ENCODE data around the gene TSPAN3. TPM values are rescaled to one million over a fixed set of nuclear protein-coding genes. Genes with fewer than 3 reads are reported as not detected.

Gene TSPAN3
- polyA plus RNA-seq, 1 donor from 2014 or later, result 471 TPM

- Mint-ChIP-seq H3K4me1 (peaks cover 2 to 16% (median 8%) of the 10 kb centered on the region in 3 donors), H3K27ac (no peak overlapping the region), H3K36me3 (peaks cover 2% of the 10 kb centered on the region), H3K27me3 (no peaks in the 10 kb centered on the region), H3K9me3 (no peaks in the 10 kb centered on the region), H3K4me3 (no peak overlapping the region)
Measured at GRCh38 chr15:77096541-77096940, 25.6 kb upstream of the TSPAN3 start.

- no peaks in the 10 kb centered on the region for H3K27me3 Mint-ChIP-seq
- peaks cover 2% of the 10 kb centered on the region for H3K36me3 Mint-ChIP-seq
- no peak overlapping the region for H3K4me3 Mint-ChIP-seq
- H3K4me1 Mint-ChIP-seq, result peaks cover 2 to 16% (median 8%) of the 10 kb centered on the region in 3 donors
- no peak overlapping the region for H3K27ac Mint-ChIP-seq
- no peaks in the 10 kb centered on the region for H3K9me3 Mint-ChIP-seq
Measured at GRCh38 chr15:77096138-77096537, 25.2 kb upstream of the TSPAN3 start.

GRCh38 chr15:77094397-77095030 is 23.6 kb upstream of the TSPAN3 start:
- H3K36me3 Mint-ChIP-seq, result peaks cover 2% of the 10 kb centered on the region
- no peaks in the 10 kb centered on the region for H3K27me3 Mint-ChIP-seq
- H3K4me3 Mint-ChIP-seq, result no peak overlapping the region
- H3K4me1 Mint-ChIP-seq, result peaks cover 0 to 16% (median 0%) of the 10 kb centered on the region in 3 donors
- no peaks in the 10 kb centered on the region for H3K9me3 Mint-ChIP-seq
- H3K27ac Mint-ChIP-seq, result peak overlapping the region in 1 of 3 donors; percentile 23

DNA sequence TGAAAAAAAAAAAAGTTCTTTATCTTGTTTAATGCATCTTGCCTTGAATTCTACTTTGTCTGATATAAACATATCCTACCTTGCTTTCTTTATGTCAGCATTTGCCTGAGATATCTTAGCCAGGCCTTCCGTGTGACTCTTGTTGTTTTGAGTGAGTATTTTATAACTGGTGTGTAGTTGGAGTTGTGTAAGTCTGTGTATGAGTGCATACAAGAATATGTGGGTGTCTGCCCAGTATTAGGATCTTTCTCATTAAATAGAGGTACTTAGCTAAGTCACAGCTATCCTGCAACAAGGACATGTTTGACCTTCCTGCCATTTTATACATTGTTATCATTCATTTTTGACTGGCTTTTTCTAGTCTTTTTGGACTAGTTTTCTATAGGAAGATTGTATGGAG is 22.5 kb upstream of the TSPAN3 start:
- H3K36me3 Mint-ChIP-seq, result peaks cover 2% of the 10 kb centered on the region
- peaks cover 0 to 19% (median 0%) of the 10 kb centered on the region in 3 donors for H3K4me1 Mint-ChIP-seq
- no peak overlapping the region for H3K27ac Mint-ChIP-seq
- H3K27me3 Mint-ChIP-seq, result no peaks in the 10 kb centered on the region
- H3K9me3 Mint-ChIP-seq, result no peaks in the 10 kb centered on the region
- H3K4me3 Mint-ChIP-seq, result no peak overlapping the region

DNA sequence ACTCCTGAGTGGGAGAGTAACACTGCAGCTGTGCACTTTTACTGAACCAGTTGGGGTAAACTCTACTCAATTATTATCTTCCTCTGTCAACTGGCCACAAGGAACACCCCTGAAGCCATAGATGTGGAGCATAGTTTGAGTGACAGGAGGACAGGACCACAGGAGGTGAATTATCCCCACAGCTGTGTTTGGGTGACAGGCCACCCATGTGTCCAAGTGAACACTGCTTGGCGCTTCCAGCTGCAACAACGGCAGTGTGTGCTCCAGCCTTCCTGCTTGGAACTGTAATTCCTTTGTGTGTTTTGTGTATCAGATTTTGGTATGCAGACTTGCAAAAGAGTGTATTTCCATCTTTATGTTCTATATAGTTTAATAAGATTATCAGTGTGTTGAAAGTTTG is 20.2 kb upstream of the TSPAN3 start:
- no peaks in the 10 kb centered on the region for H3K9me3 Mint-ChIP-seq
- peaks cover 2% of the 10 kb centered on the region for H3K36me3 Mint-ChIP-seq
- H3K27ac Mint-ChIP-seq, result no peak overlapping the region
- peaks cover under 1 to 17% (median 2%) of the 10 kb centered on the region in 3 donors for H3K4me1 Mint-ChIP-seq
- no peak overlapping the region for H3K4me3 Mint-ChIP-seq
- H3K27me3 Mint-ChIP-seq, result no peaks in the 10 kb centered on the region

- Mint-ChIP-seq H3K4me1 (peaks cover 27 to 44% (median 31%) of the 10 kb centered on the region in 3 donors), H3K27ac (peak overlapping the region in 1 of 3 donors; percentile 21), H3K9me3 (no peaks in the 10 kb centered on the region), H3K4me3 (no peak overlapping the region), H3K27me3 (no peaks in the 10 kb centered on the region), H3K36me3 (no peaks in the 10 kb centered on the region)
Measured at GRCh38 chr15:77087213-77087612, 16.3 kb upstream of the TSPAN3 start.

GRCh38 chr15:77085297-77085696 is 14.4 kb upstream of the TSPAN3 start:
- Mint-ChIP-seq H3K36me3 (no peaks in the 10 kb centered on the region), H3K4me1 (peaks cover 35 to 45% (median 37%) of the 10 kb centered on the region in 3 donors), H3K27ac (peak overlapping the region; percentile 28 to 97 (median 93)), H3K9me3 (no peaks in the 10 kb centered on the region), H3K27me3 (no peaks in the 10 kb centered on the region), H3K4me3 (peak overlapping the region in 1 of 4 donors; percentile 86)

DNA sequence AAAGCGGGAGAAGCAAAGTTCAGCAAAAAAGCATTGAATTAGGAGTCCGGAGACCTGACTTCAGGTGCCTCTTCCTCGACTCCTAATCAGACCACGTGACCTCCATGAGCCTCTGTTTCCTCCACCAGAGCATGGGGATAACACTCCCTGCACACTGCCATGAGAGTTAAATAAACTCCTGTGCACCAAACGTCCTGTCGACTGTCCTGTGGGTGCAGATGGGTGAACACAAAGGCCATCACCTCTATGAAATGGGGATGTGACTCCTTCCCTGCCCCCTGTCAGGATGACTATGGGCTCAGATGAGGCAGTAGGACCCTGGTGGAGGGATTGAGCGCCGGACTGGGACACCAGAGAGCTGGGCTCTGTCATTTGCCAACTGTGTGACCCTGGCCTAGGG is 13.5 kb upstream of the TSPAN3 start:
- Mint-ChIP-seq H3K9me3 (no peaks in the 10 kb centered on the region), H3K4me3 (peak overlapping the region; percentile 16 to 87 (median 82)), H3K27me3 (no peaks in the 10 kb centered on the region), H3K4me1 (peaks cover 35 to 45% (median 37%) of the 10 kb centered on the region in 3 donors), H3K36me3 (no peaks in the 10 kb centered on the region), H3K27ac (peak overlapping the region; percentile 84 to 97 (median 93))

DNA sequence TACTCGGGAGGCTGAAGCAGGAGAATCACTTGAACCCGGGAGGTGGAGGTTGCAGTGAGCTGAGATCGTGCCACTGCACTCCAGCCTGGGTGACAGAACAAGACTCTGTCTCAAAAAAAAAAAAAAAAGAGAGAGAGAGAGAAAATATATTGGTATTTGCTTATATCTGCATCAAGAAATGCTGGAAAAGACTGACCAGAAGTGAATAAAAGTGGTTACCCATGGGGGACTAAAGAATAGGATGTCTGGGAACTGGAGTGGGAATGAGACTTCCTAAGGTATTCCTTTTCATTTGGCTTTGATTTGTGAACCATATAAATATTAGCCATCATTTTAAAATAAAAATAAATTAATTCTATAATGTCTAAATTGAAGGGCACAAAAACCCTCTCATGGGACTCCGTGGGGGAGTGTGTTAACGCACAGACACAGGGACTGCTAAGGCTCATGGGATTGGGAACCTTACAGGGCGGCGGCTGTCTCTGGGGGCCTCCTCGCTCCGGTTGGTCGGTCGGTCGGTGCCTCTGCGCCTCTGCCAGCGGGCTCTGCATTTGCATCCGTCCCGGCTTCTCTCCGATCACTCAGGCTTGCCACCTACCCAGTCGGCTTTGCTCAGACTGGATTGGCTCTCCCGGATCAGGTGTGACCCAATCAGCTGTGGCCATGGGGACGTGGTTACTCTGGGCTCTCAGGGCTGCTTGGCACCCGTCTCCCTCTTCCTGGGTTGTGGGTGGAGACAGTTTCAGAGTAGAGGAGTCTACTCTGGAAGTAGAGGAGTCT is 12.7 kb upstream of the TSPAN3 start:
- H3K4me1 Mint-ChIP-seq, result peaks cover 35 to 43% (median 37%) of the 10 kb centered on the region in 3 donors
- H3K4me3 Mint-ChIP-seq, result peak overlapping the region; percentile 70 to 87 (median 82)
- no peaks in the 10 kb centered on the region for H3K27me3 Mint-ChIP-seq
- H3K36me3 Mint-ChIP-seq, result no peaks in the 10 kb centered on the region
- peak overlapping the region; percentile 84 to 97 (median 93) for H3K27ac Mint-ChIP-seq
- no peaks in the 10 kb centered on the region for H3K9me3 Mint-ChIP-seq

DNA sequence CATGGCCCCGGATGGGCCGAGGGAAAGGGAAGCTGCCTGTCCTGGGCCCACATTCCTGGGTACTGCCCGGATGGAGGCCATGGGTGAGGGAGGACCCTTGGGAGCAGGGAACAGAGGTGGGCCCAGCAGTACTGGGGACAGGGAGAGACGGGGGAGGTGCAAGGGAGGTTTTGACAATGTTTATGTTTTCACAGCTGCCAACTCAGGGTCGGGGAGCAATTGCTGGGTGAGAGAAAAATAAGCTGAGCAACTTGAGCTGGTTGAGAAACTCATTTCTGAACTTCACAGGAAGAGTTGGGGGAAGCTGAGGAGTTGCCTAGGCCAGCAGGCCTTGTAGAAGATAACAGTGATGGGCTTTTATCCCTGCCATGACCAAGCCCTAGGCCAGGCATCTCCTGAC is 11.1 kb upstream of the TSPAN3 start:
- H3K27ac Mint-ChIP-seq, result peak overlapping the region in 2 of 3 donors; percentile 20 to 97
- H3K27me3 Mint-ChIP-seq, result no peaks in the 10 kb centered on the region
- peak overlapping the region in 2 of 4 donors; percentile 22 to 54 for H3K4me3 Mint-ChIP-seq
- H3K4me1 Mint-ChIP-seq, result peaks cover 33 to 41% (median 37%) of the 10 kb centered on the region in 3 donors
- no peaks in the 10 kb centered on the region for H3K9me3 Mint-ChIP-seq
- no peaks in the 10 kb centered on the region for H3K36me3 Mint-ChIP-seq

GRCh38 chr15:77076323-77076915 is 5.5 kb upstream of the TSPAN3 start:
- peaks cover 0 to 11% (median 10%) of the 10 kb centered on the region in 3 donors for H3K4me1 Mint-ChIP-seq
- no peak overlapping the region for H3K4me3 Mint-ChIP-seq
- no peaks in the 10 kb centered on the region for H3K36me3 Mint-ChIP-seq
- no peaks in the 10 kb centered on the region for H3K9me3 Mint-ChIP-seq
- no peak overlapping the region for H3K27ac Mint-ChIP-seq
- no peaks in the 10 kb centered on the region for H3K27me3 Mint-ChIP-seq

- Mint-ChIP-seq H3K27me3 (no peaks in the 10 kb centered on the region), H3K27ac (no peak overlapping the region), H3K4me3 (peak overlapping the region in 1 of 4 donors; percentile 28), H3K9me3 (no peaks in the 10 kb centered on the region), H3K36me3 (no peaks in the 10 kb centered on the region), H3K4me1 (peaks cover 5 to 12% (median 11%) of the 10 kb centered on the region in 3 donors)
Measured at GRCh38 chr15:77075528-77075927, 4.6 kb upstream of the TSPAN3 start.

DNA sequence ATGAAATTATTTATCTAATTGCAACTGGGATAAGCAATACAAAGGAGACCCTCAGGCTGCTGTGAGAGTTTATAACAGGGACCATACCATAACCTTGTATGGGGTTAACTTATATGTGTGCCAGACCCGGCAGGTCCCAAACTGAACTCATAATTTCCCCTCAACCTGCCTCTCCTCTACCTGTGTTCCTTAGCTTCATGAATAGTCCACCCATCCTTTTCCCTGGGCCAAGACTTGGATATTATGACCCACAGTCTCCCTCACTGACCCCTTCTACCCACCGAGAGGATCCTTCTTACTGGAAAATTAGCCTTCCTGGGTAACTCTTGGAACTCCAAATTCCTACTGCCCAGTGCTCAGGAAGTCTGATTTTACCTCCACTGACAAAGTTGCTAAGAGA is 3.4 kb upstream of the TSPAN3 start:
- H3K27me3 Mint-ChIP-seq, result no peaks in the 10 kb centered on the region
- peak overlapping the region in 2 of 3 donors; percentile 56 to 72 for H3K27ac Mint-ChIP-seq
- no peaks in the 10 kb centered on the region for H3K36me3 Mint-ChIP-seq
- peak overlapping the region in 1 of 4 donors; percentile 72 for H3K4me3 Mint-ChIP-seq
- no peaks in the 10 kb centered on the region for H3K9me3 Mint-ChIP-seq
- peaks cover 11 to 18% (median 17%) of the 10 kb centered on the region in 3 donors for H3K4me1 Mint-ChIP-seq

GRCh38 chr15:77071305-77072223 is 655 bp upstream of the TSPAN3 start:
- Mint-ChIP-seq H3K4me1 (peaks cover 34 to 43% (median 36%) of the 10 kb centered on the region in 3 donors), H3K9me3 (no peaks in the 10 kb centered on the region), H3K4me3 (peak overlapping the region; percentile 80 to 95 (median 92)), H3K27ac (peak overlapping the region; percentile 86 to 96 (median 90)), H3K27me3 (no peaks in the 10 kb centered on the region), H3K36me3 (peaks cover under 1% of the 10 kb centered on the region)
